GM23248 (cell line): ENCODE measurements around the gene AMELY. TPM values are rescaled to one million over a fixed set of nuclear protein-coding genes. Genes with fewer than 3 reads are reported as not detected.
"Not testable (repeated sequence)": the region's sequence is repeated elsewhere in the genome, so short reads cannot be mapped to it uniquely, and the experiment has no call there.

ENCODE experiments used
- DNase-seq: peaks from one replicate; pipeline ENCODE4 v3.0.0-alpha.2; 2015
- H2AFZ ChIP-seq: fragments of 200-600 bp; sonication (generic); 2 replicates; pipeline ENCODE4 v1.6.1; 2016; ENCODE audit warnings: antibody characterized with exemption
- H3F3A ChIP-seq: fragments of 200-600 bp; sonication (generic); 2 replicates; pipeline ENCODE4 v1.6.1; 2016; ENCODE audit warnings: mild to moderate bottlenecking, antibody characterized with exemption, mixed run types; ENCODE audit not compliant: insufficient read depth
- H3K27ac ChIP-seq: fragments of 200-600 bp; sonication (generic); 2 replicates; pipeline ENCODE4 v1.5.1; 2016; ENCODE audit warnings: mild to moderate bottlenecking
- H3K27me3 ChIP-seq: fragments of 200-600 bp; sonication (generic); replicated peaks from 2 replicates; pipeline ENCODE4 v1.6.1; 2016; ENCODE audit warnings: mild to moderate bottlenecking; ENCODE audit not compliant: insufficient read depth
- H3K36me3 ChIP-seq: fragments of 200-600 bp; sonication (generic); 2 replicates; pipeline ENCODE4 v1.6.1; 2016; ENCODE audit warnings: low read depth, mild to moderate bottlenecking
- H3K4me1 ChIP-seq: fragments of 200-600 bp; sonication (generic); 2 replicates; pipeline ENCODE4 v1.6.1; 2016; ENCODE audit warnings: mild to moderate bottlenecking; ENCODE audit not compliant: insufficient read depth
- H3K4me2 ChIP-seq: fragments of 200-600 bp; sonication (generic); one replicate; pipeline ENCODE4 v1.6.1; 2016; ENCODE audit warnings: mild to moderate bottlenecking; ENCODE audit not compliant: unreplicated experiment
- H3K4me3 ChIP-seq: fragments of 200-600 bp; sonication (generic); 2 replicates; pipeline ENCODE4 v1.5.1; 2016; ENCODE audit warnings: mild to moderate bottlenecking
- H3K79me2 ChIP-seq: fragments of 200-600 bp; sonication (generic); 2 replicates; pipeline ENCODE4 v1.6.1; 2016; ENCODE audit warnings: mild to moderate bottlenecking; ENCODE audit not compliant: insufficient read depth
- H3K9ac ChIP-seq: fragments of 200-600 bp; sonication (generic); 2 replicates; pipeline ENCODE4 v1.6.1; 2016; ENCODE audit warnings: mild to moderate bottlenecking
- H3K9me2 ChIP-seq: fragments of 200-600 bp; sonication (generic); 2 replicates; pipeline ENCODE4 v1.6.1; 2016; ENCODE audit warnings: mixed run types, mild to moderate bottlenecking, moderate library complexity; ENCODE audit not compliant: insufficient read depth
- H3K9me3 ChIP-seq: fragments of 200-600 bp; sonication (generic); one replicate; pipeline ENCODE4 v1.6.1; 2017; ENCODE audit warnings: low read depth
- H4K20me1 ChIP-seq: fragments of 200-600 bp; sonication (generic); 2 replicates; pipeline ENCODE4 v1.6.0; 2016; ENCODE audit not compliant: insufficient read depth
- EZH2 ChIP-seq: fragments of 200-600 bp; sonication (generic); IDR thresholded peaks from 2 replicates; pipeline ENCODE4 v1.6.1; 2018; ENCODE audit warnings: antibody characterized with exemption, mild to moderate bottlenecking; ENCODE audit not compliant: insufficient read depth, poor library complexity, severe bottlenecking
- EZH2phosphoT487 ChIP-seq: fragments of 200-600 bp; sonication (generic); IDR thresholded peaks from 2 replicates; pipeline ENCODE4 v1.6.1; 2018; ENCODE audit warnings: antibody characterized with exemption, moderate library complexity, mild to moderate bottlenecking, low read depth; ENCODE audit not compliant: insufficient read depth
- WGBS, 2 experiments: methylation state at CpG; one replicate each; pipeline ENCODE4 v1.1.6; 2015 to 2017; ENCODE audit warnings: low lambda C conversion rate in 2 of 2, low coverage in 1 of 2; ENCODE audit errors: missing lambda C conversion rate in 2 of 2; 5-methylcytosine and 5-hydroxymethylcytosine counted together
- in situ Hi-C: fragments of 300-500 bp; cut with MboI; formaldehyde crosslinking; loops from 2 replicates; pipeline ENCODE4 v1.15.0; 2020
- polyA plus RNA-seq: library from polyadenylated mRNA; unstranded; fragments of >200 nt; fragmentation: Nextera tagmentation; extraction: Ambion mirVana; gene quantifications from 2 replicates; pipeline ENCODE4 v1.2.1, GENCODE V29; 2016
- total RNA-seq: library from RNA; depleted of rRNA; stranded (reverse); fragments of >200 nt; shearing (Covaris generic); gene quantifications from 2 replicates; pipeline ENCODE4 v1.2.3, GENCODE V29; 2014

The AMELY gene
- total and polyA plus RNA-seq, 2 experiments from 2014 or later: not detected

DNA sequence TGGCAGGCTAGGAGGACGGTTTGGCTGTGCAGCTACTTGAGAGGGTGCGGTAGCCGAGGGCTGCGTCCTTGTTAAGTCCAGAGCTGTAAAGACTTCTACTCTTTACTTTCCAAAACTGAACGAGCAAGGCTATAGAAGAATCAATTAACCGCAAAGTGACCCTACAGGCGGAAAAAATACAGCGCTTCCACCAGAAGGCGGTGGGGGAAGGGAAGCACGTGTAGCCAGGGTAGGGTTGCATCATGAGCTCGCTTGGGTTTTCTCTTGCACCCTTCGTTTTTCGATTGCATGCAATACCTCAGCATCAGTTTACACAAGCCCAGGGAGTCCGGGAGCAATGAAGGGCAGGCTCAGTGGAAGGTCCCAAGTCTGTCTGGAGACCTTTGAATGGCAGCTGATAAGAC lies 2.4 kb downstream of the AMELY start:
- DNase-seq: no peak
- Histone ChIP-seq H3K9me2 (no peaks in the 10 kb centered on the region), H3K27me3 (no peaks in the 10 kb centered on the region; the same call in 1 of the 2 replicates), H4K20me1 (no peaks in the 10 kb centered on the region), H3K9me3 (no peaks in the 10 kb centered on the region), H3K9ac (no peak overlapping the region), H3K4me2 (no peak overlapping the region), H3F3A (no peaks in the 10 kb centered on the region), H3K4me3 (no peak overlapping the region), H3K4me1 (no peaks in the 10 kb centered on the region), H3K79me2 (no peaks in the 10 kb centered on the region), H3K27ac (no peak overlapping the region), H3K36me3 (no peaks in the 10 kb centered on the region), H2AFZ (no peak overlapping the region)
- in situ Hi-C loops: no loop called here
- TF ChIP-seq EZH2: no peak
- TF ChIP-seq EZH2phosphoT487: no peak
- 4 to 9% methylated on average over 8 to 14 of the region's 14 CpGs for WGBS, 2 experiments

DNA sequence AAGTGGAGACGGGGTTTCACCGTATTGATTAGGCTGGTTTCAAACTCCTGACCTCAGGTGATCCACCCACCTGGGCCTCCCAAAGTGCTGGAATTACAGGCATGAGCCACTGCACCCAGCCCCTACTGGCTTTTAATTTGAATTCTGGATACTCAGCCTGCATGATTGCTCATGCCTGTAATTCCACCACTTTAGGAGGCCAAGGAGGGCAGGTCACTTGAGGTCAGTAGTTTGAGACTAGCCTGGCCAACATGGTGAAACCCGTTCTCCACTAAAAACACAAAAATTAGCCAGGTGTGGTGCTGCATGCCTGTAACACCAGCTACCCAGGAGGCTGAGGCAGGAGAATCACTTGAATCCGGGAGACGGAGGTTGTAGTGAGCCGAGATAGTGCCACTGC lies 3.5 kb downstream of the AMELY start:
- H3K4me3 ChIP-seq, H3K27me3 ChIP-seq, H3K9me3 ChIP-seq, DNase-seq, H3K4me2 ChIP-seq, H3K4me1 ChIP-seq, H3K36me3 ChIP-seq, H4K20me1 ChIP-seq, in situ Hi-C loops, H3K27ac ChIP-seq, H3K9ac ChIP-seq, H3K9me2 ChIP-seq, H3F3A ChIP-seq, H3K79me2 ChIP-seq, H2AFZ ChIP-seq: not testable (repeated sequence)
- WGBS, 2 experiments: 50 to 51% methylated on average over 4 to 6 of the region's 6 CpGs

DNA sequence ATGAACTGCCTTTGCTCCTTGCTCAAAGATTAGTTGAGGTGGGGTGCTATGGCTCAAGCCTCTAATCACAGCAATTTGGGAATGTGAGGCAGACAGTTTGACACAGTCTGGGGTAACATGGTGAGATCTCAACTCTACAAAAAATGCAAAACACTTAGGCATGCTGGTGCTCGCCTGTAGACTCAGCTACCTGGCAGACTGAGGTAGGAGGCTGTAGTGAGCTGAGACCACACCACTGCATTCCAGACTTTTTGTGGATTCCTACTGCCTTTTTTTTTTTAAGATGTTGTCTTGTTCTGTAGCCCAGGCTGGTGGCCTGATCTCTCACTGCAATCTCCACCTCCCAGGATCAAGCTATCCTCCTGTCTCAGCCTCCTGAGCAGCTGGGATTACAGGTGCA lies 4.0 kb downstream of the AMELY start:
- 17 to 42% methylated on average over 1 of the region's 1 CpG for WGBS, 2 experiments
- H3K27ac ChIP-seq: no peak overlapping the region
- H2AFZ ChIP-seq: no peak overlapping the region
- H3K9ac ChIP-seq: no peak overlapping the region
- no peaks in the 10 kb centered on the region for H3K79me2 ChIP-seq
- H4K20me1 ChIP-seq: no peaks in the 10 kb centered on the region
- H3K4me2 ChIP-seq: no peak overlapping the region
- H3K4me1 ChIP-seq: no peaks in the 10 kb centered on the region
- H3K4me3 ChIP-seq: no peak overlapping the region
- H3F3A ChIP-seq: no peaks in the 10 kb centered on the region
- in situ Hi-C loops: no loop called here
- H3K9me2 ChIP-seq: no peaks in the 10 kb centered on the region
- no peak for DNase-seq
- H3K27me3 ChIP-seq: no peaks in the 10 kb centered on the region; the same call in 1 of the 2 replicates
- no peaks in the 10 kb centered on the region for H3K9me3 ChIP-seq
- H3K36me3 ChIP-seq: no peaks in the 10 kb centered on the region
- TF ChIP-seq EZH2phosphoT487: no peak
- TF ChIP-seq EZH2: no peak

DNA sequence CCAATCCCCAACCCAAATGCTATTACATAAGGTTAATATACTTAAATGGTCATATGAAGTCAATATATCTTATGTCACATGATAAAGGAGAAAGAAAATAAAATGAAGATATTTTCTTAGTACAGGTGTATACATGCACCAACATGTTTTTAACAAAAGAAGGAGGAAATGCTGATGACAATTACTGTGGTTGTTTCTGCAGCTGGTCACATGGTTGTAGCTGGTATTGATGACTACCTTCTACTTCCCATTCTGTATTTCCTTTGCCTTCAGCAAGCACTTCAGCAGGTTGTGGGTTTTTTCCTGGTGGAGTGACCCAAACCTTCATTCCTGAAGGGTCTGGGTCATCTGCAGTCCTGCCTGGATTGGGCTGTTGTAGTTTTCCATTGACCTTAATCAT lies 9.4 kb downstream of the AMELY start:
- H3K9ac ChIP-seq, H3K4me2 ChIP-seq, H3K36me3 ChIP-seq, H3K9me2 ChIP-seq, H3K27me3 ChIP-seq, H3F3A ChIP-seq, H2AFZ ChIP-seq, DNase-seq, H3K9me3 ChIP-seq, H3K4me1 ChIP-seq, in situ Hi-C loops, H4K20me1 ChIP-seq, H3K27ac ChIP-seq, H3K4me3 ChIP-seq, H3K79me2 ChIP-seq: not testable (repeated sequence)

DNA sequence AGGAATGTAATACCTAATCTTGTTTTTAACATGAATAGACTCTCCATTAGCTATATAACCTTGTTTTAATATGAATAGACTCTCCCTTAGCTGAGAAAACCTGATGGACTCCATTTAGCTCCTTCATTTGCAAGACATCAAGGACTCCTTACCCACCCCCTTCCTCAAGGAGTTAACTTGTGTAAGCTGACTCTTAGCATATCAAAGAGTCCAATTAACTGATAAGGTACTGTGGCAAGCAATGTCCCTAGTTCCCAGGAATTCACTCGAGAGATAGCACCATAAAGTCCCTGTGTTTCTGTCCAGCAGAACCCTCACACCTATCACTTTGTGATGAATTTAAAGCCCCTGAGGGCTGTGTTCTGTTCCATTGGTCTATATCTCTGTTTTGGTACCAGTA lies 16.3 kb downstream of the AMELY start:
- no peaks in the 10 kb centered on the region for H3K27me3 ChIP-seq
- H3K9me3 ChIP-seq: no peaks in the 10 kb centered on the region
- no peak overlapping the region for H2AFZ ChIP-seq
- no peaks in the 10 kb centered on the region for H3K4me1 ChIP-seq
- no peaks in the 10 kb centered on the region for H3K79me2 ChIP-seq
- no peaks in the 10 kb centered on the region for H4K20me1 ChIP-seq
- in situ Hi-C loops: no loop called here
- 0 to 11% methylated on average over 1 of the region's 1 CpG for WGBS, 2 experiments
- no peaks in the 10 kb centered on the region for H3F3A ChIP-seq
- no peak overlapping the region for H3K9ac ChIP-seq
- H3K27ac ChIP-seq: no peak overlapping the region
- H3K9me2 ChIP-seq: no peaks in the 10 kb centered on the region
- no peak overlapping the region for H3K4me3 ChIP-seq
- TF ChIP-seq EZH2phosphoT487: no peak
- no peak for TF ChIP-seq EZH2
- no peak overlapping the region for H3K4me2 ChIP-seq
- DNase-seq: no peak
- H3K36me3 ChIP-seq: no peaks in the 10 kb centered on the region
